SK-N-MC (cell line): ENCODE measurements around the gene TCN2.

Experiments used
- EZH2 ChIP-seq: fragments of 200-600 bp; sonication (generic); IDR thresholded peaks from one replicate; pipeline ENCODE4 v1.6.1; 2017; ENCODE audit warnings: antibody characterized with exemption
- FOXP2 ChIP-seq: optimal IDR thresholded peaks from 2 replicates; pipeline ENCODE3; 2011; ENCODE audit warnings: mild to moderate bottlenecking, moderate library complexity; ENCODE audit not compliant: insufficient read depth; ENCODE audit errors: extremely low read length, control extremely low read depth
- POLR2AphosphoS5 ChIP-seq: IDR thresholded peaks from 2 replicates; pipeline ENCODE4 v1.6.1; 2012; ENCODE audit warnings: mild to moderate bottlenecking, low read depth, low read length, borderline replicate concordance

GRCh38 chr22:30564761-30565119 is 42.2 kb upstream of the TCN2 start:
- no peak for TF ChIP-seq POLR2AphosphoS5
- TF ChIP-seq EZH2: no peak
- no peak for TF ChIP-seq FOXP2
